ENCODE measurements around the gene PTTG2.
"Not testable (repeated sequence)": the region's sequence is repeated elsewhere in the genome, so short reads cannot be mapped to it uniquely, and the experiment has no call there.

PTTG2 gene

GRCh38 chr4:37967736-37968135, 7.5 kb downstream of the PTTG2 start:
- CTCF ChIA-PET: interaction anchor here (0.8 kb wide), 1 partner anchor 8 kb away, joined by 5 read pairs; no protein-coding TSS in a partner anchor
- POLR2A ChIA-PET: no interaction called here
- no peak for DNase-seq (ENCODE audit: extremely low spot score)
- TF ChIP-seq, protein P1, sequence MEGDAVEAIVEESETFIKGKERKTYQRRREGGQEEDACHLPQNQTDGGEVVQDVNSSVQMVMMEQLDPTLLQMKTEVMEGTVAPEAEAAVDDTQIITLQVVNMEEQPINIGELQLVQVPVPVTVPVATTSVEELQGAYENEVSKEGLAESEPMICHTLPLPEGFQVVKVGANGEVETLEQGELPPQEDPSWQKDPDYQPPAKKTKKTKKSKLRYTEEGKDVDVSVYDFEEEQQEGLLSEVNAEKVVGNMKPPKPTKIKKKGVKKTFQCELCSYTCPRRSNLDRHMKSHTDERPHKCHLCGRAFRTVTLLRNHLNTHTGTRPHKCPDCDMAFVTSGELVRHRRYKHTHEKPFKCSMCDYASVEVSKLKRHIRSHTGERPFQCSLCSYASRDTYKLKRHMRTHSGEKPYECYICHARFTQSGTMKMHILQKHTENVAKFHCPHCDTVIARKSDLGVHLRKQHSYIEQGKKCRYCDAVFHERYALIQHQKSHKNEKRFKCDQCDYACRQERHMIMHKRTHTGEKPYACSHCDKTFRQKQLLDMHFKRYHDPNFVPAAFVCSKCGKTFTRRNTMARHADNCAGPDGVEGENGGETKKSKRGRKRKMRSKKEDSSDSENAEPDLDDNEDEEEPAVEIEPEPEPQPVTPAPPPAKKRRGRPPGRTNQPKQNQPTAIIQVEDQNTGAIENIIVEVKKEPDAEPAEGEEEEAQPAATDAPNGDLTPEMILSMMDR (IDR thresholded peaks at IDR 0.05; ENCODE audit: control extremely low read depth, extremely low read depth, low read depth, missing control alignments): no peak

DNA sequence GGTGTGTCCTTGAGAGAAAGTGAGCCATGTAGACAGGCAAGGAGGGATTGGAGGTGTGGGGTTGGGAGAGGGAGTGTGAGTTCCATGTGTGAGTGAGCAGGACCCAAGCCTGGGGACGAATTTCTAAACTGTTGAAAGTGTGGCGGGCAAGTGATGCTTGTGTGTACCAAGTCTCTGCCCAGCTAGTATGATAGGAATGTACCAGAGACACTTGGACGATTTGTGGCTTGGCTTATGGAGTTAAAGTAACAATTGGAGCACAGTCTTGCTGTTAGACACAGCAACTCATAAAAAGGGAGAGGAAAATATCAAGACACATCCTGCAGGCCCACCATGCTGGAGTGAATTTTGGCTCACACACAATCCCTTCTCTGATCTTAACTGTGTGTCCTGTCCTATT, 8.5 kb downstream of the PTTG2 start:
- ChIA-PET POLR2A (no interaction called here), CTCF (no interaction called here)
- no peak for DNase-seq (ENCODE audit: extremely low spot score)
- TF ChIP-seq, protein P1 (IDR thresholded peaks at IDR 0.05; ENCODE audit: control extremely low read depth, extremely low read depth, low read depth, missing control alignments): no peak

DNA sequence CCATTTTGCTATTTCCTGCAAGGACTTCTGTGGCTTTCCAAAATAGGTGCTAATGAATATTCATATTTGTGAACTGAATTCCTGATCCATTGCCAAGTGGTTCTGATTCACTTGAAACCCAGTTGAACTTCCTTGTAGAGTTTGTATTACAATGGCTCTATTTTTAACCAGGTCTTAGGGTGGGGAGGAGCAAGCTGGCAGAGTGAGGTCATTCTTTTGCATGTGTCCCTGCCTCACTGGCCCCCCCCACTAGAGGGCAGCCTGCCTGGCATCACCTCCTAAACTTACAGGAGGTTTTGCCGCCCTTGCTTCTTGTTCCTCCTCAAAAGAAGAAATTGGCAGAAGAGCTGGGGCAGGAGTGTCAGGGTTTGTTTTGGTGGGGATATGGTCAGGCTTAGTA, 10.5 kb downstream of the PTTG2 start:
- ChIA-PET CTCF (interaction anchor here (0.7 to 1.3 kb wide), 4 partner anchors 8 to 18 kb away, joined by 3 to 4 read pairs (median 3); no protein-coding TSS in a partner anchor), POLR2A (no interaction called here)
- TF ChIP-seq, protein P1 (IDR thresholded peaks at IDR 0.05; ENCODE audit: control extremely low read depth, extremely low read depth, low read depth, missing control alignments): peak; percentile 14
- no peak for DNase-seq (ENCODE audit: extremely low spot score)

- ChIA-PET CTCF (interaction anchor here (1.1 to 1.3 kb wide), 2 partner anchors 9 to 17 kb away, joined by 3 to 4 read pairs; no protein-coding TSS in a partner anchor), POLR2A (no interaction called here)
- TF ChIP-seq, protein P1 (IDR thresholded peaks at IDR 0.05; ENCODE audit: control extremely low read depth, extremely low read depth, low read depth, missing control alignments): no peak
- DNase-seq (ENCODE audit: extremely low spot score): no peak
Measured at GRCh38 chr4:37971202-37971601, 11.0 kb downstream of the PTTG2 start.

GRCh38 chr4:37973441-37973840, 13.2 kb downstream of the PTTG2 start:
- TF ChIP-seq, protein P1 (IDR thresholded peaks at IDR 0.05; ENCODE audit: control extremely low read depth, extremely low read depth, low read depth, missing control alignments): no peak
- no peak for DNase-seq (ENCODE audit: extremely low spot score)
- CTCF ChIA-PET: no interaction called here
- POLR2A ChIA-PET: no interaction called here

DNA sequence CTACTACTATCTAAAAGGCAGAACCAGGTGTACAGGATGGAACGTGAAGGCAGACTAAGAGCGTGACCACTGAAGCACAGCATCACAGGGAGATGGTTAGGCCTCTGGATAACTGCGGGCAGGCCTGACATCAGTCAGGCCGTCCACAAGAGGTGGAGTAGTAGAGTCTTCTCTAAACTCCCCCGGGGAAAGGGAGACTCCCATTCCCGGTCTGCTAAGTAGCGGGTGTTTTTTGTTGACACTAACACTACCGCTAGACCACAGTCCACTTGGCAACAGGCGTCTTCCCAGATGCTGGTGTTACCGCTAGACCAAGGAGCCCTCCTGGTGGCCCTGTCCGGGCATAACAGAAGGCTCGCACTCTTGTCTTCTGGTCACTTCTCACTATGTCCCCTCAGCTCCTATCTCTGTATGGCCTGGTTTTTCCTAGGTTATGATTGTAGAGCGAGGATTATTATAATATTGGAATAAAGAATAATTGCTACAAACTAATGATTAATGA, 15.2 kb downstream of the PTTG2 start:
- CTCF ChIA-PET: interaction anchor here (1.1 to 1.3 kb wide), 2 partner anchors 15 to 60 kb away, joined by 3 to 5 read pairs; partner anchors contain the start of gene PTTG2
- DNase-seq (ENCODE audit: extremely low spot score); POLR2A ChIA-PET: not testable (repeated sequence)

GRCh38 chr4:37976507-37976906, 16.3 kb downstream of the PTTG2 start:
- CTCF ChIA-PET: interaction anchor here (0.7 to 2.1 kb wide), 9 partner anchors 8 to 301 kb away, joined by 3 to 10 read pairs (median 3); partner anchors contain the start of gene PTTG2
- TF ChIP-seq, protein P1 (IDR thresholded peaks at IDR 0.05; ENCODE audit: control extremely low read depth, extremely low read depth, low read depth, missing control alignments): no peak
- DNase-seq (ENCODE audit: extremely low spot score): no peak
- POLR2A ChIA-PET: interaction anchor here (0.7 kb wide), 1 partner anchor 124 kb away, joined by 3 read pairs; no protein-coding TSS in a partner anchor
